Stimulated activated CD4-positive, alpha-beta T cell treated with anti-CD3 and anti-CD28 coated beads, Interleukin-15, amount 100 ng/mL, for 1 hour (primary cell): ENCODE results near the gene MAP3K20.

ENCODE experiments used
- DNase-seq, 2 donors: peaks; one replicate each; pipeline ENCODE4 v3.0.0-alpha.2; 2020; ENCODE audit warnings: low read depth in 1 of 2, low spot score in 1 of 2

MAP3K20 gene

DNA sequence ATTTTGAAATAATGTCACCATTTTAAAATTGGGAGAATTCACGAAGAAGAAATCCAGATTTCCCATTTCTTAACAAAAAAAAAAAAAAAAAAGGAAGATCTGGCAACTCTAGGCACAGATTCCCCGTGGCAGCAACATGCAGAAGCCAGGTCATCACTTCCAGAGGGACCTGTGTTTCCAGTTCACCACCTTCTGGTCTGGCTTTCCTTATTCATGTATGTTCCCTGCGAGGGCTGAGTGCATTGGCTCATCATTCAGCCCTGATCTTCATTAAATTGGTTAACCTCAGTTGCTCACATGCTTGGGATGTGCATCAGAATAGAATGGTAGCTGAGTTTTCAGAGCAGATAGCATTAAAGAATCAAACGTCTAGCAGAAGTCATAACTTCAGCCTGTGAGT, 25.0 kb upstream of the MAP3K20 start:
- no peak for DNase-seq

DNA sequence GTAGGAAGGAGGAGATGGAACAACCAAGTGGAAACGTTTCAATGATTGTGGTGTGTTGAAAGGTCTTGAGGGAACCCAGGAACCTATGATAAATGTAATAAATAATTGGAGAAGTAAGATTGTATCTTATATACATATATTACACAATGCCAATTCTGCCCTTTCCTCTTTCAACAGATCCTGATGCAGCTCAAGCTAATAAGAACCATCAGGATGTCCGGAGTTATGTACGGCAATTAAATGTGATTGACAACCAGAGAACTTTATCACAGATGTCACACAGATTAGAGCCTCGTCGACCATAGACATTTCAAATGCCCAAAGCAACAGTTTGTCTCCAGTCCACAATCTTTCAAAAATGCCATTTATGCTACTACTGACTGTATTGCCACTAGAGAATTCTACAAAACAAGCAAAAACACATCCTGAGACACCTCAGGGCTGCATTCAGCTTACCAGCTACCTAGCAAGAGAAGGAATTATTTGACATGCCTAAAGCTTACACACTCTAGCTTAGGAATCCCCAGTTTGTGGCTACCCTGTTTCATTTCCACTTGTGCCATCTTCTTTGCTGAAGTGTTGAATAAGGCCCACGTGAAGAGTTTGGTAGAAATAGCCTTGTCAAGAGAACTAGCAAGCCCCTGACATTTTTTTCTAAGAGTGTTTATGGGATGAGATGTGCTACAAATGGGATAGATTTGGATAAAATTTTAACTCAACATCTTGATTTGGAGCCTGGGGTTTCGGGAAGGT, 24.0 kb upstream of the MAP3K20 start:
- DNase-seq: no peak

DNA sequence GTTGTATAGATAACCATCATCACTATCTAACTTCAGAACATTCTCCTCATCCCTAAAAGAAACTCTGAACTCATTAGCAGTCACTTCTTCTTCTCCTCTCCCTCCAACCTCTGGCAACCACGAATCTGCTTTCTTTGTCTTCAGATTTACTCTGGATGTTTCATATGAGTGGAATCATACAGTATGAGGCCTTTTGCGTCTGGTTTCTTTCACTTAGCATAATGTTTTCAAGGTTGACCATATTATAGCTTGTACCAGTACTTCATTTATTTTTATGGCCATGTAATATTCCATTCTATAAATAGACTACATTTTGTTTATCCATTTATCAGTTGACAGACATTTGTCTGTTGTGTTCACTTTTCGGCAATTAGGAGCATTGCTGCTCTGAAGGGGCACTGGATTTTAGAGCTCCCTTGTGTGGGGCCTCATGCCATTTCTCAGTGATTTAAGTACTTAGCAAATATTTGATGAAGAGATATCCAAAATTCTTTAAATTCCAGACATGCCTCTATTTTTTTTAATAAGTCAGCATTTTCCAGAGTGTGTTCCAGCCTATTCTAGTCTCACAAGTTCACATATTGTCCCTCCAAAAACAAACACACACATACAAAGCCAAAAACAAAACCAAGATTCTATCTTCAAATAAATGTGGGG, 22.5 kb upstream of the MAP3K20 start:
- no peak for DNase-seq

DNA sequence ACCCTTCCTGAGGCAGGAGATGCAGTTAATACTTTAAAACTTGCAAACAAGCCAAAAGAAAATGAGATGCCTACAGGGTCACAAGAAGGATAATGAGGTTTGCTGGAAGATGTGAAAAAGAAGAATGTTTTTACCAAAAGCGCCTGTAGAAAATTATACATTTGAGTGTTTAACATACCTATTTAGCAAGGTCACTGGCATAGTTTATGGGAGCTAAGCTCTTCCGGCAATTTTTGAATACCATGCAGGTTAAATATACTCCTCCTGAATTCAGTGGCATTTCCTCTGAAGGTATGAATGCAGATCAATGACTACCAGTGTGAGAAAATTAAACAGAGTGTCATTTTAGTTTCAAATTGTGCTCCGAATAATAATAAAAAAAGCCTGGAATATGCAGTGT, 21.2 kb upstream of the MAP3K20 start:
- no peak for DNase-seq

DNA sequence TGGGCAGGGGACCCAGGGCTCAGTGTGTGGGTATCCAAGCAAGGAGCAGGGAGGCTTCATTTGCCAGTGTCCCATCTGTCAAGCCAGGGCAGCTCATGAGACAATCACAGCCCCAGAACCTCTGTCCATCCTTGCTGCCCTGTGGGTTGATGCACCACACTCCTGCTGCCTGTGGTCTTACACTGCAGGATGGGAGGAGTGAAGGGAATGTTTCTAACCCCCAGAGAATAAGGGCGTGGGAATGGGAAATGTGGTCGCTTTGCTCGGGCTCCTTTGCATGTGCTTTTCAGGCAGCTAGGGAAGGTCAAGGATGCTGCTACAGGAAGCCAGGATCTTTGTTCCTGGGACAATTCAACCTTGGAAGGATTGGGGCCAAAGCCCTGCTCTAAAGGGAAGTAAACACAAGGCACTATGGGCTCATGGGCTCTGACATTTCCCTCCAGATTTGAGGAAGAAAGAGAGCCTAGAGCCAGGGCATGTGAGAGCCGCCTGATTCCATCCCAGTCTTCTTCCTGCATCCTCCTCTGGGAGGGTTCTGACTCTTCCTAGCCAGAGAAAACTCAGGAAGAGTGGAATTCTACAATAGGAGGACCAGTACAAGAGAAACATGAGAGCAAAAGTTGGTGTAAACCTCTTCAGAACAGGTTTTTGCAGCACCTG, 18.8 kb upstream of the MAP3K20 start:
- no peak for DNase-seq

DNA sequence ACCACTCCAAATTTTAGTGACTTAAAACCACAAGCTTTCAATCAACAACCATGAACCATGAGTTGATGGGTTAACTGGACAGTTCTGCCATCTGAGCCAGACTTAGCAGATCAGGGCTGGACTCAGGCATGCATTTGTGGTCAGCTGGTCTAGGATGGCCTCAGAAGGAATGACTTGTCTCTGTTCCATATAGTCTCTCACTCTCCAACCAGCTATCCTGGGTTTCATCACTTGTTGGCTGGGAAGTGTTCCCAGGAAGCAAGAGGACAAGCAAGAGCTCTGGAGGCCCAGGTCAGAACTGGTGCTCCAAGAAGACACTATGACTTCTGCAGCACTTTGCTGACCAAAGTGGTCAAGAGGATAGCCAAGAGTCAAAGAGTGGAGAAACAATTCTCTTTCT, 17.5 kb upstream of the MAP3K20 start:
- DNase-seq: no peak

DNA sequence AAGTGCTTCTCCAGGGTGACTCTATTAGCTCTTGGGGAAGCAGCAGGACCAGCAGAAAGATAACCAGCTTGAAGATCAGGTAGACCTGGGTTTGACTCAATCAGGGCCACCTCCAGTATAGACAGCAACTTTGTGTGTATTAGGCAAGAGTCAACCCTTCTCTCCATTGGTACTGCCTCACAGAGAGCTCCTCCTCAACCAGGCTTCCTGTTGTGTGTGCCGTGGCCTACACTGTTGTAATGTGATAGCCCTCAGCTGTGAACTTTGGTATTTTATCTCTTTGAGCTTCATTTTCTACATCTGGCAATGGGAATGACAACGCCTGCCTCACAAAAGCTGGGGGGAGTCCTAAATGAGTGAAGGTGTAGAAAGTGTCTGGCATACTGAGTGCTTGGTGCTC, 17.0 kb upstream of the MAP3K20 start:
- no peak for DNase-seq

DNA sequence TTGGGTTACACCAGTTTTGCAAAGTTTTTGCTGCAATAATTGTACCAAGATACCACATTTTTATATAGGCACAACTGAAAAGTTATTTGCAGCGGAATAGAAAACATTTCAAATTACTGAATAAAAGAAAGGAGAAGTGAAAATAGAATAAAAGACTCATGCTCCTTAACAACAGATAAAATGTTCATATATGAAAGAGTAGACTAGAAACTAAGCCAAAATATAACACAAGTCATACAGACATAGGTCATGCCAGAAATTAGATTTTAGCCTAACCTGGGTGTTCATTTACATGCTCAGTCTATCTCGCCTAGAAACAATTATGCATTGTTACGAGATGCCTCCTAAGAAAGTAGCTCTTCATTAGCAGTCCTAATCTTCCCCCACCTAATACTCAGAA, 16.4 kb upstream of the MAP3K20 start:
- DNase-seq: no peak

DNA sequence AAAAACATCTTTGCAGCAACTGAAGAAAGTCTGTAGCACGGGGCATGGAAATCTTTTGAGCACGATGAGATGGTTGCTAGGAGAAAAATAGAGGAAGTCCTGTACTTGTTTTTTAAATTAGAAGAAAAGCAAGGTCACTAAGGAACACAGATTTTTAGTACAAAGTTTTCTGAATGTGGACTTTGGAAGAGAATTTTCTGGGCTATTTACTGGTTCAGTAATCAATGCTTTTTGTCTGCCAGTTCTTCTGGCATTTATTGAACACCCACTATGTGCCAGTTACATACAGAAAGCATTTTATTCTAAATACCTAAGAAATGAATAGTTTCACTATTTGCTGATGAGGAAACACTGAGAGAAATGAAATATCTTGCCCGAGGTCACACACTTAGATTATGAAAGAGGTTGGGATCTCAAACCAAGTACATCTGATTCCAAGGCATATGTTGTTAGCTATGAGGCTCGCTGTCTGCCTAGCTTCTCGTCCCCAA, 15.6 kb upstream of the MAP3K20 start:
- no peak for DNase-seq

DNA sequence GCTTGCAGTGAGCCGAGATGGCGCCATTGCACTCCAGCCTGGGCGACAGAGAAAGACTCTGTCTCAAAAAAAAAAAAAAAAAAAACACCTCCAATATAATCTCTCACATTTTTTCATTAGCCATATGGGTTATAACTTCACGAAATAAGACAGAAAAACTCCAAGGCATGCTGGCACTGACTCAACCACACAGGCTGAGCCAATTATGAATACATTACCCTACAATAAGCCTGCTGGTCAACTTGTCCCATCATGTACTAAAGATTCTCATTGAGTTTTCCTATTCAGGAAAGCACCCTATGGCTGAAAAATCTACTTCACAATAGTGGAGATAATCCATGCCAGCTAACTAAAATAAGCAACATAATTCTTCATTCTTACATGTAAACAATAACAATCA, 12.8 kb upstream of the MAP3K20 start:
- DNase-seq: no peak

DNA sequence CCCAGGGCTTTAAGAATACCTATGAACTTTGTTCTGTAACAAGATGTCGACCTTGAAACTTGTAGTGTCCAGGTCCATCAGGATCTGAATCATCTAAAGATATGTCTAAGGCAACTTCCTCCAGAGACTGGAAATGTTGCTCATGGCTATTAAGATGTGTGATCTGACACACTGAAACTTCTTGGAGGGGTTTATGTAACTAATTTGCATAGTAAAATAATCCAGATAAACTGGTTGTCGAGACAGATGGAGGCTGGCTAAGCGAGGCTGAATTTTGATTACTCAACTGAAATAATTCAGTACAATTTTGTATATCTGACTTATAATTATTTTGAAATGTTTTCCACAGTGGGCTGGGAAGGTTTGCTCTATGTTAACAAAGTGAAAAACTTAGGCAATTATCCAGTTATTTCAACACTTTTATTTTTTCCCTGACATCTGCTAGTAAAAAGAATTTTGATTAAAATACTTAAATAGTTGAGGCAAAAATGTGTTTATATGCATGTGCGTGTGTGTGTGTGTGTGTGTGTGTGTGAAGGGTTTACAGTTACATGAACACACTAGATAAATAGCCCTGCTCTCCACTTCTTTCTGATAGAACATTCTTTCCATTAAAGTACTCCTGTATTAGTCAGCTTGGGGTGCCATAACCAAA, 11.4 kb upstream of the MAP3K20 start:
- DNase-seq: no peak

DNA sequence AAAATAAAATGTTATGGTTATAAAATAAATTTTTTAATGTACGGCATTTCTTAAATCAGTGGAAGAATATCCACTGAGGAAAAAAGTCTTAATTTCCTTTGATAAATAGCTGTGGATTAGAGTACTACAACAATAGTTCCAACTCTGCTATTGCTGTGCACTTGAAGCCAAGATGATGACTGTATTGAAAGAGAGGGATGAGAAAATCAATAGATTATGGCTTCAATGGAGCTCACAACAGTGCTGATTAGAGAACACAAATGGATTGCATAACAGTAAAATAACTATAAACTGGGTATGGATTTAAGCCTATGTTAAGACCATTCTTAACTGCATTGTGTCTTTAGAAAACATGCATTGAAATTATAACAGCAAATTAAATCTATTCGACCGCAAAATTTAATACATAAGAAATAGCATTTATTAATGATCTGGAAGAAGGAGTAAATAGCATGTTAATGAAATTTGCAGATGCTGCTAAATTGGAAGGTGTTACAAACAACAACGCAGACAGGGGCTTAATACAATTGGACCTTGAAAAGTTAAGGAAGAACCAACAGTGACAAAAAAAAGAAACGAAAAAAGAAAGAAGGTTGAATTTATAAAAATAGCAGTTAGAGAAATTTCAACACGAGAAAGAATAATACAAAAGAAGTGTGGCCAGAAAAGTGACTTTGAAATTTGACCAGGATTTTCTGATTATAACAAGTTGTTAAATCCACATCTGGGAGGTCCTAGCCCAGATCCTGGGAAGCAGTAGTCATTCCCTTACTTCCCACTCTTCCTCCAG, 8.6 kb upstream of the MAP3K20 start:
- DNase-seq: no peak

DNA sequence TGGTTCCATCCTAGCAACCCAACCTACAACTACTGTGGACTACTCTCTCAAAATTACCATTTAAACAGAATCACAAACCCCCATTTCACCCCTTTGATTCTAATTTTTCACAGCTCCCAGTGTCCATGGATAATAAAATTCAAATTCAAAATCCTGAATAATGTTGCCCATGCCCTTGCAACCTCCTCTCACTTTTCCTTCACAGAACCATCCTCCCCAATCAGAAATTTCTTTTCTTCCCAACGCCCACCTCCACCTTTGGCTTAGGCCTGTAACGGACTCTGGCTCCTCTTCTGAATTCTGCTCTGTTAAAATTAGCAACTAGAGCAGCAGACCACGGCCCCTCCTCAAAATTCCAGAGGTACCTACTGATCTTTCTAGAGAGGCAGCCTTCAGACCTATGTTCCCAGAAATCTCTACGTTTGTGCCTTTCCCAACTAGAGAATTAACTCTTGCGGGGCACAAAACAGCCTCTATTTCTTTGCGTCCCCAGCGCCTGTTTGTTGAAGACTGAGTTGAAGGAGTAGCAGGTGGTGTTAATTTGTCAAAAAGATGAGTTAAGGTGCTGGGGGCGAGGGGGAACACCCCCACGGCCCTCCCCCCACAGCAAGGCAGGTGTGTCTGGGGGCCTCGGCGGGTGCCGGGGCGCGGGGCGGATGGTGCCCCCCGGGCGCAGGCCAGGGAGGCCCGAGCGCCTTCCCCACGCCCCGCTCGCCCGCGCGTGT, 428 bp upstream of the MAP3K20 start:
- DNase-seq: no peak

DNA sequence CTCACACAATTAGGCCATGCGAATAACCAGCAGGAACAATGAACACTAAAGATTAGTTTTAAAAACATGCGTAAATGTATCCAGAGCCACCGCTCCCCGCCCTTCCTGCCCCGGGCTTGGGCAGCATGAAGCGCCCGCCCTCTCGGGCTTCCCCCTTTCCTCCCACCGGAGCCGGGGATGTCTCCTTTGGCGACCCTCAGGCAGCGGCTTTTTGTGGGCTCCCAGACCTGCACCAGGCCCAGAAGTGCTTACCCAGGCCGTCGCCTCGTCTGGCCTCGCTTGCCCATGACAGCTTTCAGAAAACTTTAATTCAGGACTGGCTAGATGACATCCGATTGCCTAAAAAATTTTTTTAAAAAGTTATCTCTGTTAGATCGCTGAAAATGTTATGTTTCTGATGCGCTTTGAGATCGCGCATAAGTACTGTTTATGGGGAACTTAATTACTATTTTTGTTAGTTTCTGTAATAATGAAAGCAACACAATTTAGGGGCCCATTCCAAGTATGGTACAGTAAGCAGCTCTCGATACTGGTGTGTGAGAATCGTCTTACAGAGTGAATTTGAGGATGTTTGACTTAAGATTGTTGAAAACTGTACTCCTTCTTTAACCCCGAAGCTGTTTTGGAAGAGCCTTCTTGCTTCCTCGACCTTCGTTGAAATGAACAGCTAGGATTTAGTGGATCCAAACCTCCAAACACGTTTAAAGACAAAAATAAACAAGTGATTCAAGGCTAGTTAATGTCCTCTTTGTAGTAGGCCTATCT, 1.1 kb downstream of the MAP3K20 start:
- peak in 1 of 2 donors; percentile 3 for DNase-seq

DNA sequence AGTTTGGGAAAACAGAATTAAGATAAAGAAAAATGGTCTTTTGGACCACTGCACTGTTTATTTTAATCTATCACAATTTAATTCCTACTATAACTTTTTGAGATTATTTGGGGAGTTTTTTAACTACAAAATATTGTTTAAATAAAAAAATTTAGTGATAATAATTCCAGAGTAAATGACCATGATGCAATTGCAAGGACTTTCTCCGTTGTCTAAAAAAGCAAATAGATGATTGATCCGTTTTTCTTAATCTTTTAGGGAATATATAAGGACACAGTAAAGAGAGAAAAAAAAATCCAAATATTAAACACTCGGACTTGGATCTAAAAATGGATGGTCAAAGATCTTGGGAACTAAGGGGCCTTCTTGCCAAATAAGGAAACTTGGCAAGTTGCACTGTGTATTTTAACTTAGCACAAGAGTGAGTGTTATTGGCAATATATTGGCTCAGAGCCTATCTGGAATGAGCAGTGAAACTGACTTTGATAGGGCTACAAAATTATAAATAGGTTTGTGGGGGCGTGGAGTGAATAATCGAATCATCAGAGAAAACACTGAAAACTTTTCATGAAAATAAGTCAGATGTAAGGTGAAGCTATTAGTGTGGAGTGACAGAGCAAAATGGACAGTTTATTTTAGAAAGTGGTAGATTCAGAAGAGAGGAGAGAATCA, 2.0 kb downstream of the MAP3K20 start:
- no peak for DNase-seq

DNA sequence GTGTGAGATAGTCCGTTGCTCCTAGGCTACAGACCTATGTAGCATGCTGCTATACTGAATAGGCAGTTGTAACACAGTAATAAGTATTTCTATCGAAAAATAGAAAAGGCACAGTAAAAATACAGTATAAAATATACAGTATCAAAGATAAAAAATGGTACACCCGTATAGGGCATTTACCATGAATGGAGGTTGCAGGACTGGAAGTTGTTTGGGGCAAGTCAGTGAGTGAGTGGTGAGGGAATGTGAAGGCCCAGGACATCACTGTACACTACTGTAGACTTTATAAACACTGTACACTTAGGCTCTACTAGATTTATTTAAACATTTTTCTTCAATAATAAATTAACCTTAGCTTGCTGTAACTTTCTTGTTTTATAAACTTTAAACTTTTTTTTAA, 3.5 kb downstream of the MAP3K20 start:
- no peak for DNase-seq

DNA sequence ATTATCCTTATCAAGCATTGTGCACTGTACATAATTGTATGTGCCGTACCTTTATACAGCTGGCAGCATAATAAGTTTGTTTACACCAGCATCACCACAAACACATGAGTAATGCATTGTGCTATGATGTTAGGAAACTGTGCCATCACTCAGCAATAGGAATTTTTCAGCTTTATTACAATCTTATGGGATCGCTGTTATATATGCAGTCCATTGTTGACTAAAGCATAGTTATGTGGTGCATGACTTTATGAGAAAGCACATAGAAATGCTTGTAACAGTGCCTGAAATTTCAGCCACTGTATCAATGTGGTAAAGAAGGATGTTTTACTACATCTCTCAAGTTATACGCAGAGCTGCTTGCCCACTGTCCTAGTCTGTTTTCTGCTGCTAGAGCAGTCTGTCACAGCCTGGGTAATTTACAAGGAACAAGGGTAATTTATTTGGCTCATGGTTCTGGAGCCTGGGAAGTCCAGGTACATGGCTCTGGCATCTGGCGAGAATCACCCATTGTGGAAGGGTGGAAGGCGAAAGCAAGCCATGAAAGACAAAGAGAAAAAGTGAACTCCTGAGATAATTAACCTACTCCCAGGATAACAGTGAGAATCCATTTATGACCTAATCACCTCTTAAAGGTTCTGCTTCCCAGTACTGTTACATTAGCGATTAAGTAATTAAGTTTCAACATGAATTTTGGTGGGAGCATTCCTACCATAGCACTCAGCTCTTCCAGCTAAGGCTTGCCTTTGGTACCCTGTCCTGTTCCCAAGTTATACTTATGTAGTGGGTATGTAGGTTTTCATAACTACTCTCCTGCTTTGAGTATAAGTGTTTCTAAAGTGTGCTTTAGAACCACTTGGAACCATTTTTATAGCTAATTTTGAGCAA, 4.6 kb downstream of the MAP3K20 start:
- no peak for DNase-seq
